H1 (cell line): Measurements from ENCODE around the gene FAM120B. TPM values are rescaled to one million over a fixed set of nuclear protein-coding genes. Genes with fewer than 3 reads are reported as not detected.
"Not testable (repeated sequence)": the region's sequence is repeated elsewhere in the genome, so short reads cannot be mapped to it uniquely, and the experiment has no call there.

ENCODE experiments used
- CTCF ChIA-PET: fragments of 300-600 bp; sonication (Branson Sonifier 250); formaldehyde crosslinking; loops from one replicate; lab custom pipeline; 2021; ENCODE audit not compliant: partially characterized antibody; lab: Charles Lee
- POLR2A ChIA-PET: fragments of 300-600 bp; sonication (Branson Sonifier 250); formaldehyde crosslinking; loops from one replicate; lab custom pipeline; 2021; ENCODE audit warnings: inconsistent platforms; ENCODE audit not compliant: partially characterized antibody; lab: Charles Lee
- DNase-seq, 2 experiments: peaks; one replicate each; pipeline versions ENCODE4 v3.0.0 to v3.0.0-alpha.2; 2010 to 2022; ENCODE audit warnings: low spot score in 2 of 2, low read depth in 1 of 2, mixed read lengths in 1 of 2
- FAIRE-seq: peaks from 2 replicates; lab custom pipeline; 2011; peaks lifted over from hg19 to GRCh38; lab: Jason Lieb, UNC
- H2AFZ ChIP-seq: 2 replicates; pipeline ENCODE4 v1.8.1; 2012; ENCODE audit warnings: low read length, inconsistent platforms
- H2AK5ac ChIP-seq: 2 replicates; pipeline ENCODE4 v1.6.1; 2013; ENCODE audit warnings: low read depth, low read length
- H2BK120ac ChIP-seq: replicated peaks from 2 replicates; pipeline ENCODE3; 2013; ENCODE audit warnings: low read depth, low read length, inconsistent platforms
- H2BK12ac ChIP-seq: 2 replicates; pipeline ENCODE4 v1.6.1; 2013; ENCODE audit warnings: low read depth, low read length
- H2BK15ac ChIP-seq: 2 replicates; pipeline ENCODE4 v1.6.1; 2013; ENCODE audit warnings: low read length
- H2BK20ac ChIP-seq: 2 replicates; pipeline ENCODE4 v1.6.1; 2013; ENCODE audit warnings: low read length
- H2BK5ac ChIP-seq: 2 replicates; pipeline ENCODE4 v1.6.1; 2013; ENCODE audit warnings: low read depth, low read length
- H3K14ac ChIP-seq: 2 replicates; pipeline ENCODE4 v1.6.1; 2013; ENCODE audit warnings: inconsistent platforms; ENCODE audit not compliant: insufficient read length
- H3K18ac ChIP-seq: 2 replicates; pipeline ENCODE4 v1.6.1; 2013; ENCODE audit warnings: low read length; ENCODE audit errors: extremely low read depth
- H3K23ac ChIP-seq: 2 replicates; pipeline ENCODE4 v1.6.1; 2013; ENCODE audit warnings: inconsistent platforms; ENCODE audit not compliant: insufficient read length
- H3K23me2 ChIP-seq: 2 replicates; pipeline ENCODE4 v1.6.1; 2013; ENCODE audit warnings: low read depth, low read length
- H3K27ac ChIP-seq: 2 replicates; pipeline ENCODE4 v1.6.1; 2011; ENCODE audit warnings: low read depth, low read length, inconsistent platforms
- H3K27me3 ChIP-seq, 4 experiments: replicated peaks in 1 of 4; 1 replicate in 1 of 4; 2 replicates in 3 of 4; pipeline versions ENCODE4 v1.6.1 to v1.8.1; 2011 to 2013; ENCODE audit warnings: low read length in 3 of 4, mild to moderate bottlenecking in 3 of 4, inconsistent platforms in 2 of 4, mixed read lengths in 2 of 4, moderate library complexity in 1 of 4; ENCODE audit not compliant: control insufficient read depth in 3 of 4, insufficient read depth in 3 of 4; ENCODE audit errors: extremely low read depth in 1 of 4
- H3K36me3 ChIP-seq, 4 experiments: 2 replicates each; pipeline versions ENCODE4 v1.6.1 to v1.8.1; 2011 to 2013; ENCODE audit warnings: mild to moderate bottlenecking in 4 of 4, low read length in 3 of 4, moderate library complexity in 2 of 4, control low read depth in 1 of 4, inconsistent platforms in 1 of 4; ENCODE audit not compliant: insufficient read depth in 4 of 4, control insufficient read depth in 2 of 4
- H3K4ac ChIP-seq: replicated peaks from 2 replicates; pipeline ENCODE3; 2013; ENCODE audit warnings: low read length, low read depth, mixed read lengths, inconsistent platforms; ENCODE audit not compliant: insufficient read length
- H3K4me1 ChIP-seq, 4 experiments: replicated peaks in 1 of 4; 1 replicate in 1 of 4; 2 replicates in 3 of 4; pipeline versions ENCODE4 v1.6.1 to v1.8.1; 2011 to 2013; ENCODE audit warnings: low read length in 3 of 4, inconsistent platforms in 2 of 4, mixed read lengths in 1 of 4; ENCODE audit not compliant: insufficient read depth in 4 of 4, control insufficient read depth in 3 of 4
- H3K4me2 ChIP-seq, 2 experiments: 2 replicates each; pipeline versions ENCODE4 v1.6.1 to v1.8.1; 2011 to 2013; ENCODE audit warnings: low read depth in 2 of 2, low read length in 2 of 2, control low read depth in 1 of 2, inconsistent platforms in 1 of 2, mild to moderate bottlenecking in 1 of 2; ENCODE audit not compliant: insufficient read depth in 1 of 2
- H3K4me3 ChIP-seq, 4 experiments: fragments of 200-600, 300-600 bp in 1 of 4; sonication (generic), shearing (Covaris generic), sonication (Bioruptor Twin) in 1 of 4; 2 replicates each; pipeline versions ENCODE4 v1.5.1 to v1.8.1; 2011 to 2016; ENCODE audit warnings: low read length in 4 of 4, low read depth in 3 of 4, control low read depth in 2 of 4, inconsistent platforms in 2 of 4, mild to moderate bottlenecking in 2 of 4, mixed read lengths in 1 of 4, moderate library complexity in 1 of 4; ENCODE audit not compliant: insufficient read depth in 2 of 4; ENCODE audit errors: extremely low read depth in 1 of 4
- H3K56ac ChIP-seq: replicated peaks from 2 replicates; pipeline ENCODE3; 2013; ENCODE audit warnings: low read depth, mild to moderate bottlenecking, mixed read lengths, low read length, inconsistent platforms; ENCODE audit not compliant: insufficient read length
- H3K79me1 ChIP-seq: 2 replicates; pipeline ENCODE4 v1.6.1; 2013; ENCODE audit warnings: low read depth, low read length, control low read depth
- H3K79me2 ChIP-seq, 2 experiments: 2 replicates each; pipeline versions ENCODE4 v1.6.1 to v1.8.1; 2012 to 2013; ENCODE audit warnings: low read length in 2 of 2, mild to moderate bottlenecking in 2 of 2, inconsistent platforms in 1 of 2; ENCODE audit not compliant: insufficient read depth in 2 of 2, control insufficient read depth in 1 of 2
- H3K9ac ChIP-seq, 4 experiments: replicated peaks in 1 of 4; 1 replicate in 1 of 4; 2 replicates in 3 of 4; pipeline versions ENCODE4 v1.6.1 to v1.8.1; 2011 to 2013; ENCODE audit warnings: low read depth in 3 of 4, low read length in 3 of 4, control low read depth in 2 of 4, mild to moderate bottlenecking in 2 of 4, moderate library complexity in 2 of 4, inconsistent platforms in 1 of 4; ENCODE audit errors: extremely low read depth in 1 of 4
- H3K9me3 ChIP-seq, 2 experiments: 2 replicates each; pipeline versions ENCODE4 v1.6.1 to v1.8.1; 2012 to 2013; ENCODE audit warnings: mild to moderate bottlenecking in 2 of 2, moderate library complexity in 2 of 2, control low read depth in 1 of 2, inconsistent platforms in 1 of 2, low read depth in 1 of 2, low read length in 1 of 2, mixed read lengths in 1 of 2; ENCODE audit not compliant: insufficient read depth in 2 of 2
- H4K20me1 ChIP-seq, 2 experiments: replicated peaks in 1 of 2; 2 replicates each; pipeline versions ENCODE3 to v1.8.1; 2011 to 2013; ENCODE audit warnings: inconsistent platforms in 2 of 2, low read length in 2 of 2, mild to moderate bottlenecking in 1 of 2; ENCODE audit not compliant: insufficient read depth in 2 of 2, control insufficient read depth in 1 of 2
- H4K5ac ChIP-seq: 2 replicates; pipeline ENCODE4 v1.6.1; 2013; ENCODE audit warnings: low read length, low read depth, mixed read lengths, inconsistent platforms; ENCODE audit not compliant: insufficient read length
- H4K8ac ChIP-seq: 2 replicates; pipeline ENCODE4 v1.8.0; 2013; ENCODE audit warnings: mild to moderate bottlenecking, moderate library complexity, low read length, inconsistent platforms; ENCODE audit not compliant: insufficient read depth; ENCODE audit errors: extremely low read depth
- H4K91ac ChIP-seq: replicated peaks from 2 replicates; pipeline ENCODE3; 2013; ENCODE audit warnings: low read length, mixed read lengths, inconsistent platforms; ENCODE audit not compliant: insufficient read length
- WGBS, 2 experiments: shearing (Covaris generic) in 1 of 2; methylation state at CpG; one replicate each; pipeline versions ENCODE4 v1.1.6 to v1.1.7; 2013 to 2015; ENCODE audit warnings: low lambda C conversion rate in 2 of 2, mixed read lengths in 2 of 2, inconsistent platforms in 1 of 2, low coverage in 1 of 2, missing lambda C conversion rate in 1 of 2; ENCODE audit not compliant: insufficient replicate concordance in 2 of 2, insufficient coverage in 1 of 2, insufficient read length in 1 of 2; ENCODE audit errors: extremely low coverage in 1 of 2, missing lambda C conversion rate in 1 of 2; 5-methylcytosine and 5-hydroxymethylcytosine counted together
- polyA plus RNA-seq, 7 experiments: library from polyadenylated mRNA; depleted of rRNA in 3 of 7; stranded (reverse) in 5 of 7; unstranded in 2 of 7; fragments of >200 nt in 5 of 7; fragments of 200-250 nt in 2 of 7; gene quantifications; 1 replicate in 5 of 7; 2 replicates in 1 of 7; 4 replicates in 1 of 7; pipeline versions ENCODE4 v1.2.1 to v1.2.3, GENCODE V29; 2011 to 2013; ENCODE audit warnings: missing spikeins in 2 of 7, mixed read lengths in 2 of 7
- total RNA-seq: library from RNA; stranded (reverse); fragmentation: NEBNext Ultra II Directional; extraction: Animal tissue kit (Norgen Biotek cat#: 25700); gene quantifications from 2 replicates; pipeline ENCODE4 v1.2.1, GENCODE V29; 2021

Gene FAM120B
- total and polyA plus RNA-seq, 2 of the 8 experiments (the other 6 are each of a cell fraction or from before 2014, with no cell fraction given), result 5.1 to 12.5 TPM

DNA sequence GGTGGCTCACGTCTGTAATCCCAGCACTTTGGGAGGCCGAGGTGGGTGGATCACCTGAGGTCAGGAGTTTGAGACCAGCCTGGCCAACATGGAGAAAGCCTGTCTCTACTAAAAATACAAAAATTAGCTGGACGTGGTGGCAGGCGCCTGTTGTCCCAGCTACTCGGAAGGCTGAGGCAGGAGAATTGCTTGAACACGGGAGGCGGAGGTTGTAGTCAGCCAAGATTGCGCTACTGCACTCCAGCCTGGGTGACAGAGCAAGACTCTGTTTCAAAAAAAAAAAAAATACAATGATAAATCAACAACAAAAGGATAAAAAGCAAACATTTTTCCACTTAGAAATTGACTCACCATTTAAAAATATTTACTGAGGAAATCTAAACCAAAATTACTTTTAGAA is 103.2 kb downstream of the FAM120B start:
- H3K23me2 ChIP-seq, H4K91ac ChIP-seq, CTCF ChIA-PET, H2AFZ ChIP-seq, H3K27me3 ChIP-seq, H4K20me1 ChIP-seq, H2BK120ac ChIP-seq, DNase-seq, H4K8ac ChIP-seq, H3K14ac ChIP-seq, H3K4me2 ChIP-seq, H2BK15ac ChIP-seq, H3K56ac ChIP-seq, H3K4me1 ChIP-seq, POLR2A ChIA-PET, FAIRE-seq, H3K79me2 ChIP-seq, H3K9ac ChIP-seq, H3K27ac ChIP-seq, H3K79me1 ChIP-seq, H3K4ac ChIP-seq, H3K18ac ChIP-seq, H3K4me3 ChIP-seq, H3K36me3 ChIP-seq, H3K23ac ChIP-seq, H4K5ac ChIP-seq, H2BK5ac ChIP-seq, H3K9me3 ChIP-seq, H2BK20ac ChIP-seq, H2BK12ac ChIP-seq, H2AK5ac ChIP-seq: not testable (repeated sequence)
- 96% methylated on average over 8 of the region's 8 CpGs; no CpG with 5 or more reads in 1 of the 2 experiments for WGBS, 2 experiments
